Measurements from ENCODE around the gene HDAC9.
"Not testable (repeated sequence)": the region's sequence is repeated elsewhere in the genome, so short reads cannot be mapped to it uniquely, and the experiment has no call there.

Gene HDAC9

GRCh38 chr7:19026888-19027287 is 531.3 kb downstream of the HDAC9 start:
- no peak for DNase-seq (ENCODE audit: low spot score)

GRCh38 chr7:19030281-19030680 is 534.7 kb downstream of the HDAC9 start:
- DNase-seq (ENCODE audit: low spot score): no peak

GRCh38 chr7:19032942-19033341 is 537.4 kb downstream of the HDAC9 start:
- DNase-seq (ENCODE audit: low spot score): not testable (repeated sequence)

- DNase-seq (ENCODE audit: low spot score): no peak
Measured at GRCh38 chr7:19051767-19052375, 556.3 kb downstream of the HDAC9 start.
